ENCODE results near the gene NT5M.

DNA sequence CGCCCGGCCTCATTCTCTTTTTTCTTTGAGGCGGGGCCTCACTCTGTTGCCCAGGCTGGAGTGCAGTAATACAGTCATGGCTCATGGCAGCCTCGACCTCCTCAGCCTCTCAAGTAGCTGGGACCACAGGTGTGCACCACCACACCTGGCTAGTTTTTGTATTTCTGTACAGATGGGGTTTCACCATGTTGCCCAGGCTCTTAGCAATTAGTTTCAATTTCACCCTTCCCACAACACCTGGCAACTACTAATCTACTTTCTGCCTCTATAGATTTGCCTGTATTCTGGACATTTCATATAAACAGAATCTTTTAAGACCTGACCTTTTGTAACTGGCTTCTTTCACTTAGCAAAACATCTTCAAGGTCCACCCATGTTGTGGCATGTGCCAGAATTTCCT is 8.0 kb upstream of the NT5M start:
- TF ChIP-seq, protein P1, sequence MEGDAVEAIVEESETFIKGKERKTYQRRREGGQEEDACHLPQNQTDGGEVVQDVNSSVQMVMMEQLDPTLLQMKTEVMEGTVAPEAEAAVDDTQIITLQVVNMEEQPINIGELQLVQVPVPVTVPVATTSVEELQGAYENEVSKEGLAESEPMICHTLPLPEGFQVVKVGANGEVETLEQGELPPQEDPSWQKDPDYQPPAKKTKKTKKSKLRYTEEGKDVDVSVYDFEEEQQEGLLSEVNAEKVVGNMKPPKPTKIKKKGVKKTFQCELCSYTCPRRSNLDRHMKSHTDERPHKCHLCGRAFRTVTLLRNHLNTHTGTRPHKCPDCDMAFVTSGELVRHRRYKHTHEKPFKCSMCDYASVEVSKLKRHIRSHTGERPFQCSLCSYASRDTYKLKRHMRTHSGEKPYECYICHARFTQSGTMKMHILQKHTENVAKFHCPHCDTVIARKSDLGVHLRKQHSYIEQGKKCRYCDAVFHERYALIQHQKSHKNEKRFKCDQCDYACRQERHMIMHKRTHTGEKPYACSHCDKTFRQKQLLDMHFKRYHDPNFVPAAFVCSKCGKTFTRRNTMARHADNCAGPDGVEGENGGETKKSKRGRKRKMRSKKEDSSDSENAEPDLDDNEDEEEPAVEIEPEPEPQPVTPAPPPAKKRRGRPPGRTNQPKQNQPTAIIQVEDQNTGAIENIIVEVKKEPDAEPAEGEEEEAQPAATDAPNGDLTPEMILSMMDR (IDR thresholded peaks at IDR 0.05 in 8 of 11, conservative IDR thresholded peaks at IDR 0.05 in 3 of 11): no peak
- no peak for TF ChIP-seq POLR2A (IDR thresholded peaks at IDR 0.05)

Data from spleen (tissue), 7 donors.